Epithelial cell of esophagus (primary cell): Measurements from ENCODE around the gene HOXA5.

Experiments
- DNase-seq: peaks from one replicate; pipeline ENCODE4 v3.0.0; 2010; ENCODE audit warnings: low read depth
- H3K4me3 ChIP-seq: 2 replicates; pipeline ENCODE4 v1.5.1; 2011; ENCODE audit warnings: mild to moderate bottlenecking, low read length, control low read depth
- CTCF ChIP-seq: IDR thresholded peaks from 2 replicates; pipeline ENCODE4 v1.5.1; 2011; ENCODE audit warnings: low read depth, mild to moderate bottlenecking, low read length, control low read depth, inconsistent platforms; ENCODE audit not compliant: insufficient read depth; ENCODE audit errors: missing control alignments

Gene HOXA5

GRCh38 chr7:27167916-27168264, 24.4 kb upstream of the HOXA5 start:
- no peak for DNase-seq
- H3K4me3 ChIP-seq = no peak overlapping the region
- TF ChIP-seq CTCF = no peak

- H3K4me3 ChIP-seq = no peak overlapping the region
- TF ChIP-seq CTCF = no peak
- no peak for DNase-seq
Observed at GRCh38 chr7:27166531-27167505, 23.3 kb upstream of the HOXA5 start.

GRCh38 chr7:27165996-27166530, 22.6 kb upstream of the HOXA5 start:
- H3K4me3 ChIP-seq = no peak overlapping the region
- no peak for TF ChIP-seq CTCF
- DNase-seq = no peak

- H3K4me3 ChIP-seq = no peak within 1 kb of the TSS
- TF ChIP-seq CTCF = no peak
- DNase-seq = peak; percentile 53
Observed at GRCh38 chr7:27165089-27165995, 21.9 kb upstream of the HOXA5 start, which contains the start of gene HOXA9. TSS of gene HOXA9 (minus strand) at chr7:27165537. CDS start at chr7:27165457, 80 bp downstream.

GRCh38 chr7:27164367-27165088, 21.0 kb upstream of the HOXA5 start:
- DNase-seq = no peak
- TF ChIP-seq CTCF = no peak
- H3K4me3 ChIP-seq = no peak overlapping the region

- no peak overlapping the region for H3K4me3 ChIP-seq
- DNase-seq = no peak
- TF ChIP-seq CTCF = no peak
Observed at GRCh38 chr7:27164045-27164366, 20.5 kb upstream of the HOXA5 start.
